Endodermal cell (in vitro differentiated cells): Measurements from ENCODE around the gene TMED3. TPM values are rescaled to one million over a fixed set of nuclear protein-coding genes. Genes with fewer than 3 reads are reported as not detected.
A peak's percentile ranks its signal among the peaks of the same experiment; 100 is the strongest.

Experiments used
- DNase-seq: peaks from one replicate; pipeline ENCODE4 v3.0.0-alpha.2; 2017
- H3K27ac ChIP-seq: 2 replicates; pipeline ENCODE4 v1.5.1; 2013; ENCODE audit warnings: mild to moderate bottlenecking, low read depth, low read length, moderate library complexity
- H3K27me3 ChIP-seq: 2 replicates; pipeline ENCODE4 v1.6.1; 2013; ENCODE audit warnings: mild to moderate bottlenecking, low read length, moderate library complexity; ENCODE audit not compliant: insufficient read depth, control insufficient read depth, poor library complexity, severe bottlenecking
- H3K36me3 ChIP-seq: 2 replicates; pipeline ENCODE4 v1.7.0; 2013; ENCODE audit warnings: mild to moderate bottlenecking, low read length, moderate library complexity; ENCODE audit not compliant: control insufficient read depth, insufficient read depth
- H3K4me1 ChIP-seq: one replicate; pipeline ENCODE4 v1.7.0; 2013; ENCODE audit warnings: low read length; ENCODE audit not compliant: control insufficient read depth, insufficient read depth
- H3K4me3 ChIP-seq: 2 replicates; pipeline ENCODE4 v1.5.1; 2013; ENCODE audit warnings: mild to moderate bottlenecking, low read length, moderate library complexity
- H3K9ac ChIP-seq: 2 replicates; pipeline ENCODE4 v1.6.1; 2013; ENCODE audit warnings: mild to moderate bottlenecking, low read length, moderate library complexity; ENCODE audit not compliant: poor library complexity, severe bottlenecking; ENCODE audit errors: extremely low read depth
- H3K9me3 ChIP-seq: 2 replicates; pipeline ENCODE4 v1.6.1; 2013; ENCODE audit warnings: mild to moderate bottlenecking, low read length, moderate library complexity; ENCODE audit not compliant: control insufficient read depth
- H3K27ac Mint-ChIP-seq: 2 replicates; pipeline ENCODE4 v1.8.0; 2020; ENCODE audit warnings: mixed read lengths
- H3K27me3 Mint-ChIP-seq: 2 replicates; pipeline ENCODE4 v1.8.0; 2021; ENCODE audit warnings: mild to moderate bottlenecking, mixed read lengths; ENCODE audit not compliant: insufficient read depth
- H3K36me3 Mint-ChIP-seq: 2 replicates; pipeline ENCODE4 v1.8.0; 2020; ENCODE audit warnings: low read depth, mixed read lengths
- H3K4me1 Mint-ChIP-seq: 2 replicates; pipeline ENCODE4 v1.8.0; 2020; ENCODE audit warnings: mixed read lengths
- H3K4me3 Mint-ChIP-seq: 2 replicates; pipeline ENCODE4 v1.8.0; 2020; ENCODE audit warnings: mild to moderate bottlenecking, moderate library complexity, mixed read lengths
- H3K9me3 Mint-ChIP-seq: 2 replicates; pipeline ENCODE4 v1.8.0; 2020; ENCODE audit warnings: mild to moderate bottlenecking, mixed read lengths
- CTCF ChIP-seq: fragments of 200-600 bp; sonication (generic); conservative IDR thresholded peaks from 2 replicates; pipeline ENCODE4 v1.5.0; 2021; ENCODE audit warnings: antibody characterized with exemption, mild to moderate bottlenecking
- WGBS, 2 experiments: methylation state at CpG; one replicate each; pipeline versions ENCODE4 v1.1.5 to v1.1.7; 2013; ENCODE audit warnings: missing lambda C conversion rate in 2 of 2, mixed read lengths in 1 of 2; ENCODE audit not compliant: insufficient coverage in 1 of 2, insufficient read length in 1 of 2; 5-methylcytosine and 5-hydroxymethylcytosine counted together
- total RNA-seq, 2 donors: library from RNA; stranded (reverse); fragmentation: NEBNext Ultra II Directional in 1 of 2; extraction: Animal tissue kit (Norgen Biotek cat#: 25700) in 1 of 2; gene quantifications; 2 replicates in 1 of 2; 3 replicates in 1 of 2; pipeline ENCODE4 v1.2.1, GENCODE V29; 2021

TMED3 gene
- total RNA-seq, 2 donors from 2014 or later: 44.8 to 48.9 TPM

DNA sequence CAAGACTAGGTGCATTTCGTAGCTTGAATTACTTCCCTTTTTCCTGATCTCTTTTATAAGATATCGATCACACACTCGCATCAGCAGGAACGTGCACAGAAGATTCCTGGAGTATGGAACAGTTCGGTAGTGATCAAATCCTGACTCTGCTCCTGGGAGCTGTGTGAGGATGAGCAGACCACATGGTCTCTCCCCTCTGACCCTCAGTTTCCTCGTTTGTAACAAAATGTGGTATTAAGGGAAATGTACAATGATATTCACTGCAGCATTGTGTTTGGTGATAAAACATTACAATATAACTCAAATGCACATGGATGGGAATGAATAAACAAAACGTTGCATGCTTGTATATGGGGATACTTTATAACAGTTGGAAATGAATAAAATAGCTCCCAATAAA lies 26.7 kb downstream of the TMED3 start:
- Histone ChIP-seq H3K9ac (no peak overlapping the region), H3K4me3 (no peak overlapping the region), H3K4me1 (no peaks in the 10 kb centered on the region), H3K27me3 (no peaks in the 10 kb centered on the region), H3K27ac (no peak overlapping the region), H3K36me3 (no peaks in the 10 kb centered on the region), H3K9me3 (no peaks in the 10 kb centered on the region)
- Mint-ChIP-seq H3K9me3 (peaks cover 10% of the 10 kb centered on the region), H3K4me3 (no peak overlapping the region), H3K4me1 (peaks cover 3% of the 10 kb centered on the region), H3K27ac (no peak overlapping the region), H3K36me3 (peaks cover 3% of the 10 kb centered on the region), H3K27me3 (no peaks in the 10 kb centered on the region)
- WGBS, 2 experiments: 80 to 83% methylated on average over 5 to 7 of the region's 7 CpGs
- no peak for DNase-seq
- no peak for TF ChIP-seq CTCF

GRCh38 chr15:79339588-79340314 lies 28.8 kb downstream of the TMED3 start:
- Histone ChIP-seq H3K36me3 (no peaks in the 10 kb centered on the region), H3K9me3 (no peaks in the 10 kb centered on the region), H3K27ac (no peak overlapping the region), H3K27me3 (no peaks in the 10 kb centered on the region), H3K9ac (no peak overlapping the region), H3K4me1 (no peaks in the 10 kb centered on the region), H3K4me3 (no peak overlapping the region)
- Mint-ChIP-seq H3K9me3 (peaks cover 10% of the 10 kb centered on the region), H3K27ac (no peak overlapping the region), H3K4me1 (peaks cover 3% of the 10 kb centered on the region), H3K36me3 (peaks cover 3% of the 10 kb centered on the region), H3K4me3 (no peak overlapping the region), H3K27me3 (no peaks in the 10 kb centered on the region)
- peak; percentile 92 for TF ChIP-seq CTCF
- DNase-seq: peak; percentile 64
- 94 to 100% methylated on average over 1 to 3 of the region's 3 CpGs for WGBS, 2 experiments

GRCh38 chr15:79340315-79340602 lies 29.3 kb downstream of the TMED3 start:
- H3K27ac ChIP-seq: no peak overlapping the region
- Mint-ChIP-seq H3K27me3 (no peaks in the 10 kb centered on the region), H3K36me3 (peaks cover 6% of the 10 kb centered on the region), H3K4me1 (peaks cover 3% of the 10 kb centered on the region), H3K4me3 (no peak overlapping the region), H3K9me3 (peaks cover 10% of the 10 kb centered on the region), H3K27ac (no peak overlapping the region)
- H3K36me3 ChIP-seq: no peaks in the 10 kb centered on the region
- H3K4me1 ChIP-seq: no peaks in the 10 kb centered on the region
- no peak overlapping the region for H3K9ac ChIP-seq
- no peak overlapping the region for H3K4me3 ChIP-seq
- DNase-seq: no peak
- TF ChIP-seq CTCF: no peak
- no peaks in the 10 kb centered on the region for H3K27me3 ChIP-seq
- H3K9me3 ChIP-seq: no peaks in the 10 kb centered on the region
- WGBS, 2 experiments: 79 to 85% methylated on average over 5 of the region's 5 CpGs
